Choroid plexus epithelial cell (primary cell): ENCODE data around the gene RCN2.
A peak's percentile ranks its signal among the peaks of the same experiment; 100 is the strongest.

Experiments used
- DNase-seq: peaks from one replicate; pipeline ENCODE4 v3.0.0-alpha.2; 2010; ENCODE audit warnings: low read depth
- H3K4me3 ChIP-seq: 2 replicates; pipeline ENCODE4 v1.5.1; 2011; ENCODE audit warnings: low read depth, mild to moderate bottlenecking, control low read depth, low read length, moderate library complexity
- TF ChIP-seq, protein P1 (sequence below): conservative IDR thresholded peaks from 2 replicates; pipeline ENCODE4 v1.5.1; 2011; ENCODE audit warnings: low read depth, mild to moderate bottlenecking, control low read depth, inconsistent platforms, low read length, moderate library complexity

RCN2 gene

DNA sequence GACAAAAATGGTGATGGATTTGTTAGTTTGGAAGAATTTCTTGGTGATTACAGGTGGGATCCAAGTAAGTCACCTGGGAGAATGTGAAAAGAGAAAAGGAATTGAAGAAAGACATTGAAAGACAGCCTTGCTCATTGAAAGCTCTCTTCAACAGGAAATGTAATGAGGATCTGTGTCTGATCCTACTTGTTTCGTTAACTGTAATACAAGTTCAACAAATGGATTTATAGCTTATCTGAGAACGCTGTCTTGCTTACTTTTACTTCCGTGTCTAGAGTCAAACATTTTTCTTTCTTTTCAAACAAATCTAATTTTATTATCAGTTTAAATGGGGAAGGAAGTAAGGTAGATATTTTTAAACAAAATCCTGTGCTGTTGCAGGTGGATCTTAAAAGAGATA lies 15.9 kb downstream of the RCN2 start:
- TF ChIP-seq, protein P1, sequence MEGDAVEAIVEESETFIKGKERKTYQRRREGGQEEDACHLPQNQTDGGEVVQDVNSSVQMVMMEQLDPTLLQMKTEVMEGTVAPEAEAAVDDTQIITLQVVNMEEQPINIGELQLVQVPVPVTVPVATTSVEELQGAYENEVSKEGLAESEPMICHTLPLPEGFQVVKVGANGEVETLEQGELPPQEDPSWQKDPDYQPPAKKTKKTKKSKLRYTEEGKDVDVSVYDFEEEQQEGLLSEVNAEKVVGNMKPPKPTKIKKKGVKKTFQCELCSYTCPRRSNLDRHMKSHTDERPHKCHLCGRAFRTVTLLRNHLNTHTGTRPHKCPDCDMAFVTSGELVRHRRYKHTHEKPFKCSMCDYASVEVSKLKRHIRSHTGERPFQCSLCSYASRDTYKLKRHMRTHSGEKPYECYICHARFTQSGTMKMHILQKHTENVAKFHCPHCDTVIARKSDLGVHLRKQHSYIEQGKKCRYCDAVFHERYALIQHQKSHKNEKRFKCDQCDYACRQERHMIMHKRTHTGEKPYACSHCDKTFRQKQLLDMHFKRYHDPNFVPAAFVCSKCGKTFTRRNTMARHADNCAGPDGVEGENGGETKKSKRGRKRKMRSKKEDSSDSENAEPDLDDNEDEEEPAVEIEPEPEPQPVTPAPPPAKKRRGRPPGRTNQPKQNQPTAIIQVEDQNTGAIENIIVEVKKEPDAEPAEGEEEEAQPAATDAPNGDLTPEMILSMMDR, result no peak
- no peak for DNase-seq
- no peak overlapping the region for H3K4me3 ChIP-seq

DNA sequence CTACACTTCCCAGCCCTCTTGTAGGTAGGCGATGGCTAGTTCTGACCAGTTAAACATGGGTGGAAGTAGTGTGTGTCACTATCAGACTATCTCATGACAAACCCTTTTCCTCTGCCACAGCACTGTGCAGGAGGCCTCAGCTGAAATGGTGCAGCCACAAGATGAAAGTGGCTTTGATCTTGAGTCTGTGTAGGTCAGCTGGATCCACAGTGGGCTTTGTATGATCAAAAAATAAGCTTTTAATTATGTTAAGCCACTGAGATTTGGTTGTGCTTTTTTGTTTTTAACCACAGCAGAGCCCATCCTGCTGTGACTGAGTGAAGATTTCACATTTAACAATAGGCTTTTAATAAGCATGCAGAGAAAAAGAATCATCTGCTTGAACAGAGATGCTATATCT lies 19.7 kb downstream of the RCN2 start:
- DNase-seq, result no peak
- H3K4me3 ChIP-seq, result no peak overlapping the region
- TF ChIP-seq, protein P1, result no peak

DNA sequence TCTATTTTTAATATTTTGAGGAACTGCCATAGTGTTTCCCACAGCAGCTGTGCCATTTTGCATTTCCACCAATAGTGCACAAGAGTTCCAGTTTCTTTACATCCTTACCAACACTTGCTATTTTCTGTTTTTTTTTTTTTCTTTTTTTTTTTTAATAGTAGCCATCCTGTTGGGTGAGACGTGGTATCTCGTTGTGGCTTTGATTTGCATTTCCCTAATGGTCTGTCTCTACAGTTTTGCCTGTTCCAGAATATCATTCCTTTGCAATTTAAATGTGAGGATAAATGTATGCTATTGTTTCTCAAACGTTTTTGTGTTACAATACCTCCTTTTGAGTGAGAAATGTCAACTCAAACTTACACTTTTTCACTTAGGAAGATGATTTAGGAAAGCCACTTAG lies 22.4 kb downstream of the RCN2 start:
- no peak for DNase-seq
- H3K4me3 ChIP-seq, result no peak overlapping the region
- TF ChIP-seq, protein P1, result no peak

DNA sequence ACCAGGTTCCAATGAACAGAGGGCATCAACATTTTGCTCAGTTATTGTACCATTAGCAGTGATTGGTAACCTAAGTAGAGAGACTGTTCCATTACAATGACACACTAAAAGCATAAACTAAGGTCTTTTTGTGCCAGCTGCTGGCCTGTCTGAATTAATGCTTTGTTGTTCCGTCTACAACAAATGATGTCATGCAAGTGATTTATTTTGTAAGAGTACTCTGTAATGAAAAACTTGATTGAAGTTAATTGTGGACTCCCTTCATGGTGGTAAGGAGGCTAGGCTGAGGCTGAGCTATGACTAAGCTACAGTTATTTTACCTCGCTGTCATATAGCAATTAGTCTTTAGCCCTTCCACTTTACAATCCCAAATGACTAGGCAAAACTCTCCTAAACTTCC lies 23.2 kb downstream of the RCN2 start:
- TF ChIP-seq, protein P1, result no peak
- DNase-seq, result no peak
- H3K4me3 ChIP-seq, result no peak overlapping the region

DNA sequence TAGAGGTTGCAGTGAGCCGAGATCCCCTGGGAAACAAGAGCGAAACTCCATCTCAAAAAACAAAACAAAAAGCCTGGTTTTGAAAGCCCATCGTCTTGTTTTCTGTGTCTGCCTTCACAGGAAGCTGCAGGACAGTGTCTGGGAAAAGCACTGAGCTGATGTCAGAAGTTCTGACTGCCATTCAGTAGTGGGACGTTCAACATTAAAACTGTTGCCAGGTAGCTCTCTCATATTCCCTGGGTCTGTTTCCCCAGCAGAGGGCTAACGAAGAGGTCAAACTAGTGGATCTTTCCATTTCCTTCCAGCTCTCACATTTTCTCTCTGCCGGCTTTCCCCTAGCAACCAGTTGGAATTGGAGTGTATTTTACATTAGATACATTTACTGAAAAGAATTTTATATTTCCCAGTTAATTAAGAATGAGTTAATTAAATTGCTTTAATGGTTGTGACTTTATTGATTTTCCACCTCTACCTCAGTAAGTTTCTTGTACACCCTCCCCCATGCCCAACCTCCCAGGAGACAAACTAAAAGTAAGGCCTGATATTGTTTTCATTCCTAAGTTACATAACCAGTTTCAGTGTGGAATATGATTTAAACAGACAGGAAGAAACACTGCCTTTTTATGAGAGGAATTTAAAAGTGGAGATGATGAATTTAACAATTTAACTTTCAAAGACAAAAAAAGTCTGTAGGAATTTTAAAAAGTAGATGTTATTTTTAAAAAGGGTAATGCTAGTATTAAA lies 29.9 kb downstream of the RCN2 start:
- no peak overlapping the region for H3K4me3 ChIP-seq
- TF ChIP-seq, protein P1, result peak; percentile 7

DNA sequence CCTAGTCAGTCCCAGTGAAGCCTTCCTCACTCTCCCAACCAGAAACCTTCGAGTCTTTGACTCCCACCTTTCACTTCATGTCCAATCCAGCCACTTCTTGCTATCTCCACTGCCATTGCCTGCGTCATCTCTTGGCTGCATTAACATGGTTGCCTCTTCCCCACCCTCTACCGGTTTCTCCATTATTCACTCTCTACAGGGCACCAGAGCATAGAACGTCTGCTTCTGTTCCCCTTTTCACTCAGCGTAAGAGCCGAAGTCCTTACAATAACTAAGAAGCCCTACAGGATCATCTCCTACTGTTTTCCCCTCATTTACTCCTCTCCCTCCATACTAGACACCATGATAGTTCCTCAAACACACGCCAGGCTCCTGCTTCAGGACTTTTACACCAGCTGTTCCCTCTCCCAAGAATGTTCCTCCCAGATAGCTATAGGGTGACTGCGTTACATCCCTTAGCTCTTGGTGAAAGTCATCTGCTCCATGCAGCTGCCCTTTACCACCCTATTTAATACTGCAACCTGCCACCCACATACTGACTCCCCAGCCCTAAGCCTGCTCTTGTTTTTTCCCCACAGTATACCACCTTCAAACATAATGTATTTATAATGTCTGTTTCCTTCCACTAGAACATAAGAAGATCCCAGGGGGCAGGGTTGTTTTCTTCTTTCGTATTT lies 30.9 kb downstream of the RCN2 start:
- no peak for DNase-seq
- TF ChIP-seq, protein P1, result no peak
- no peak overlapping the region for H3K4me3 ChIP-seq

More for the DNA sequence above, 29.9 kb downstream of the RCN2 start:
- DNase-seq, result peak; percentile 50

DNA sequence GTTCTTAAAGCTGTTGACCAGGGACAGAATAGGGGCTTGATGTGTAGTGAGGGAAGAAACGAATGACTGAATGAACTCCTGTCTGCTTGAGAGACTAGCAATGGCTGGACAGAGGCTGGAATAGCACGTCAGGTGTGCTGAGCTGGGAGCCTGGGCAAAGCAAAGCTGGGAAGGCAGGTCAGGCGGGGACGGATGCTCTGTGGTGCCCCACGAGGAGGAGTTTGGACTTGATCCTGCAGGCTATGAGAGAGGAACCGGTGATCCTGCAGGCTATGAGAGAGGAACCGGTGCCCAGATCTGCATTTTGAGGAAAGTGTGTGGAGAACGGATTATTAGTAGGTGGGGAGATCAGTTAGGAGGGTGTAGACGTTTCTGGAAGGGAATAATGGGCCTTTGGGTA lies 32.0 kb downstream of the RCN2 start:
- TF ChIP-seq, protein P1, result no peak
- no peak overlapping the region for H3K4me3 ChIP-seq
- no peak for DNase-seq
